IMR-90 (cell line): ENCODE results near the gene PRKCG. TPM values are rescaled to one million over a fixed set of nuclear protein-coding genes. Genes with fewer than 3 reads are reported as not detected.

Experiments
- ATAC-seq: fragments of 200-7000 bp; cut with Tn5 transposase; 2 replicates; pipeline ENCODE4 v1.9.1; 2020; ENCODE audit warnings: low read depth, mild to moderate bottlenecking, moderate library complexity
- BruUV-seq: library from RNA; stranded (reverse); fragments of 400-500 nt; replicated peaks from 2 replicates; lab custom pipeline; 2021; lab: Mats Ljungman, UMichigan
- CTCF ChIA-PET: fragments of 300-600 bp; formaldehyde crosslinking; extraction: SDS; loops from one replicate; lab custom pipeline; 2021; ENCODE audit warnings: antibody characterized with exemption; lab: Yijun Ruan, JAX
- POLR2A ChIA-PET: fragments of 300-600 bp; sonication (Branson Sonifier 250); formaldehyde crosslinking; loops from one replicate; lab custom pipeline; 2022; ENCODE audit warnings: antibody characterized with exemption; ENCODE audit not compliant: unreplicated experiment; lab: Charles Lee
- DNase-seq: peaks from one replicate; pipeline ENCODE4 v3.0.0; 2013
- H2AFZ ChIP-seq: replicated peaks from 2 replicates; pipeline ENCODE3; 2013; ENCODE audit warnings: low read length, mild to moderate bottlenecking; ENCODE audit not compliant: poor library complexity
- H2AK5ac ChIP-seq: 2 replicates; pipeline ENCODE4 v1.6.1; 2013; ENCODE audit warnings: low read depth, low read length, inconsistent platforms
- H2AK9ac ChIP-seq: replicated peaks from 2 replicates; pipeline ENCODE3; 2013; ENCODE audit warnings: mild to moderate bottlenecking, low read depth, low read length, moderate library complexity; ENCODE audit not compliant: poor library complexity
- H2BK120ac ChIP-seq: 2 replicates; pipeline ENCODE4 v1.6.1; 2013; ENCODE audit warnings: low read depth, low read length, inconsistent platforms
- H2BK15ac ChIP-seq: 3 replicates; pipeline ENCODE4 v1.6.1; 2013; ENCODE audit warnings: low read depth, low read length, inconsistent platforms
- H2BK20ac ChIP-seq: 2 replicates; pipeline ENCODE4 v1.6.1; 2013; ENCODE audit warnings: low read depth, mild to moderate bottlenecking, inconsistent platforms, low read length, moderate library complexity
- H2BK5ac ChIP-seq: 2 replicates; pipeline ENCODE4 v1.6.1; 2013; ENCODE audit warnings: mild to moderate bottlenecking, low read depth, low read length, inconsistent platforms; ENCODE audit not compliant: poor library complexity, severe bottlenecking
- H3K14ac ChIP-seq: replicated peaks from 2 replicates; pipeline ENCODE4 v1.6.1; 2013; ENCODE audit warnings: low read depth, low read length, inconsistent platforms
- H3K18ac ChIP-seq: 2 replicates; pipeline ENCODE4 v1.6.1; 2013; ENCODE audit warnings: low read depth, low read length, control low read depth
- H3K23ac ChIP-seq: 2 replicates; pipeline ENCODE4 v1.6.1; 2013; ENCODE audit warnings: low read depth, low read length, inconsistent platforms
- H3K27ac ChIP-seq: 2 replicates; pipeline ENCODE4 v1.5.1; 2013; ENCODE audit warnings: mild to moderate bottlenecking, control low read depth, low read length; ENCODE audit not compliant: insufficient read depth
- H3K27me3 ChIP-seq: 2 replicates; pipeline ENCODE4 v1.6.1; 2013; ENCODE audit warnings: low read length; ENCODE audit not compliant: control insufficient read depth, insufficient read depth
- H3K36me3 ChIP-seq: 2 replicates; pipeline ENCODE4 v1.6.1; 2013; ENCODE audit warnings: low read length, mixed read lengths; ENCODE audit not compliant: control insufficient read depth, insufficient read depth
- H3K4ac ChIP-seq: 2 replicates; pipeline ENCODE4 v1.6.1; 2013; ENCODE audit warnings: low read depth, low read length, inconsistent platforms
- H3K4me1 ChIP-seq: 2 replicates; pipeline ENCODE4 v1.6.1; 2013; ENCODE audit warnings: low read length, mixed read lengths; ENCODE audit not compliant: control insufficient read depth, insufficient read depth
- H3K4me2 ChIP-seq: 2 replicates; pipeline ENCODE4 v1.6.1; 2013; ENCODE audit warnings: low read depth, mild to moderate bottlenecking, control low read depth, low read length, moderate library complexity
- H3K4me3 ChIP-seq: 2 replicates; pipeline ENCODE4 v1.5.1; 2013; ENCODE audit warnings: low read depth, mild to moderate bottlenecking, control low read depth, low read length, moderate library complexity; ENCODE audit not compliant: insufficient read depth
- H3K56ac ChIP-seq: 2 replicates; pipeline ENCODE4 v1.6.1; 2013; ENCODE audit warnings: low read length, inconsistent platforms; ENCODE audit not compliant: insufficient read depth; ENCODE audit errors: extremely low read depth
- H3K79me1 ChIP-seq, 2 experiments: 2 replicates each; pipeline ENCODE4 v1.6.1; 2013; ENCODE audit warnings: low read length in 2 of 2, inconsistent platforms in 1 of 2, low read depth in 1 of 2
- H3K9ac ChIP-seq: 2 replicates; pipeline ENCODE4 v1.6.1; 2013; ENCODE audit warnings: low read depth, low read length, control low read depth
- H3K9me1 ChIP-seq: 2 replicates; pipeline ENCODE4 v1.6.1; 2013; ENCODE audit warnings: low read length, inconsistent platforms; ENCODE audit not compliant: insufficient read depth
- H3K9me3 ChIP-seq: 2 replicates; pipeline ENCODE4 v1.6.1; 2013; ENCODE audit warnings: low read length; ENCODE audit not compliant: control insufficient read depth, insufficient read depth
- H4K20me1 ChIP-seq: 2 replicates; pipeline ENCODE4 v1.6.1; 2013; ENCODE audit warnings: low read length, inconsistent platforms; ENCODE audit not compliant: insufficient read depth
- H4K5ac ChIP-seq: 2 replicates; pipeline ENCODE4 v1.6.1; 2013; ENCODE audit warnings: mild to moderate bottlenecking, low read depth, low read length, control low read depth
- H4K8ac ChIP-seq, 2 experiments: 2 replicates each; pipeline ENCODE4 v1.6.1; 2013; ENCODE audit warnings: low read depth in 2 of 2, low read length in 2 of 2, control low read depth in 1 of 2, inconsistent platforms in 1 of 2
- H4K91ac ChIP-seq: 2 replicates; pipeline ENCODE4 v1.6.1; 2013; ENCODE audit warnings: low read depth, low read length, inconsistent platforms; ENCODE audit not compliant: insufficient read depth
- RAD21 ChIP-seq: IDR thresholded peaks from 2 replicates; pipeline ENCODE4 v1.6.1; 2012; ENCODE audit warnings: low read length, improper control_type of control experiment
- WGBS, 2 experiments: methylation state at CpG; one replicate each; pipeline versions ENCODE4 v1.1.5 to v1.1.7; 2013; ENCODE audit warnings: missing lambda C conversion rate in 2 of 2; ENCODE audit not compliant: insufficient read length in 1 of 2; ENCODE audit errors: extremely low coverage in 2 of 2; 5-methylcytosine and 5-hydroxymethylcytosine counted together
- dilution Hi-C: fragments of 300-500 bp; cut with HindIII; formaldehyde crosslinking; loops from one replicate; pipeline ENCODE4 v1.14.3; 2018; ENCODE audit warnings: low sequenced_read_pairs; ENCODE audit not compliant: unreplicated experiment
- in situ Hi-C: fragments of 300-500 bp; cut with MboI; formaldehyde crosslinking; loops from 3 replicates; pipeline ENCODE4 v1.14.3; 2019; ENCODE audit warnings: low sequenced_read_pairs, inconsistent platforms, mixed read lengths
- intact Hi-C: fragments of 100-400 bp; cut with micrococcal nuclease; formaldehyde crosslinking; loops from 2 replicates; pipeline ENCODE4 v1.10.0; 2022
- polyA plus RNA-seq, 3 experiments: library from polyadenylated mRNA; depleted of rRNA; stranded (reverse); fragments of >200 nt; gene quantifications; 2 replicates each; pipeline ENCODE4 v1.2.3, GENCODE V29; 2012; ENCODE audit warnings: low replicate concordance in 1 of 3
- total RNA-seq: library from RNA; depleted of rRNA; stranded (reverse); fragments of >200 nt; gene quantifications from 2 replicates; pipeline ENCODE4 v1.2.3, GENCODE V29; 2012

PRKCG gene
- total and polyA plus RNA-seq, 2 of the 4 experiments (the other 2 are of a cell fraction), result not detected

DNA sequence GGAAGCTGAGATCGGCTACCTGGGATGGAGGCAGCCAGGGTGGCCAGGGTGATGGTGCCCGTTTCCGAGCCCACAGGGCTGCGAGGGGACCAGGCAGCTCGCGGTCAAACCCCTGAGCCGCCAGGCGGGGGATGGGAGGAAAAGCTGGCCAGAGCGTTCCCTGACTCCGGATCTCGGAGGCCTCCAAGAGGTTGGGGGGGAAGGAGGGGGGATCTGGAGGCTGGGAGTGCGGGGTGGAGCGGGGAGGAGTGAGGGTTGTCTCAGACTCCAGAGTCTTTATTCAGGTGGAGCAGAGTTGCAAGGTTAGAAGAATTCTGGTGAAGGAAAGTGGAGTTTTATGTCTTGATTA is 28.1 kb downstream of the PRKCG start:
- no peak overlapping the region for H2BK20ac ChIP-seq
- no peak overlapping the region for H3K27ac ChIP-seq
- CTCF ChIA-PET, result no interaction called here
- in situ Hi-C loops (no loop called here), dilution Hi-C loops (no loop called here), intact Hi-C loops (no loop called here)
- no peak overlapping the region for H4K5ac ChIP-seq
- POLR2A ChIA-PET, result no interaction called here
- no peak overlapping the region for H3K14ac ChIP-seq
- H3K79me1 ChIP-seq, result no peaks in the 10 kb centered on the region
- H2BK5ac ChIP-seq, result no peak overlapping the region
- H2BK120ac ChIP-seq, result no peak overlapping the region
- 4% methylated on average over 11 of the region's 13 CpGs; no CpG with 5 or more reads in 1 of the 2 experiments for WGBS, 2 experiments
- no peak overlapping the region for H2AFZ ChIP-seq
- H3K36me3 ChIP-seq, result no peaks in the 10 kb centered on the region
- H3K27me3 ChIP-seq, result peaks cover 28% of the 10 kb centered on the region
- no peaks in the 10 kb centered on the region for H3K9me3 ChIP-seq
- no peak overlapping the region for H2AK5ac ChIP-seq
- BruUV-seq, result no TSS peak
- H3K4ac ChIP-seq, result no peak overlapping the region
- no peak for TF ChIP-seq RAD21
- peak overlapping the region; percentile 61 for H3K4me3 ChIP-seq
- no peak overlapping the region for H2AK9ac ChIP-seq
- no peak overlapping the region for H3K18ac ChIP-seq
- H3K23ac ChIP-seq, result no peak overlapping the region
- no peaks in the 10 kb centered on the region for H3K9me1 ChIP-seq
- DNase-seq (no peak), ATAC-seq (no peak)
- no peak overlapping the region for H3K56ac ChIP-seq
- H3K4me1 ChIP-seq, result peaks cover 5% of the 10 kb centered on the region; the same call in 1 of the 2 replicates
- H4K8ac ChIP-seq, result no peak overlapping the region
- H4K20me1 ChIP-seq, result no peaks in the 10 kb centered on the region
- no peak overlapping the region for H3K9ac ChIP-seq
- H2BK15ac ChIP-seq, result no peak overlapping the region
- H4K91ac ChIP-seq, result no peak overlapping the region
- H3K4me2 ChIP-seq, result peak overlapping the region; percentile 58
